T-helper 1 cell treated with Interleukin-12 subunit alpha and Interleukin-12 subunit beta and Interleukin-4 antibody, amounts not matched to agents 30 ng/mL and 1 ng/mL, for 36 hours (primary cell): ENCODE measurements around the gene FFAR1. TPM values are rescaled to one million over a fixed set of nuclear protein-coding genes. Genes with fewer than 3 reads are reported as not detected.

Experiments
- intact Hi-C: fragments of 100-400 bp; cut with micrococcal nuclease; formaldehyde crosslinking; loops from one replicate; pipeline ENCODE4 v1.15.1; 2024
- total RNA-seq: library from RNA; stranded (reverse); gene quantifications from 2 replicates; pipeline ENCODE4 v1.2.3, GENCODE V29; 2022

The FFAR1 gene
- total RNA-seq, 1 donor from 2014 or later, result 0.17 TPM

GRCh38 chr19:35388277-35389054 lies 40.8 kb downstream of the FFAR1 start:
- intact Hi-C loops, result no loop called here

- intact Hi-C loops, result no loop called here
Observed at GRCh38 chr19:35389192-35389861, 41.6 kb downstream of the FFAR1 start.

GRCh38 chr19:35392742-35393715 lies 45.3 kb downstream of the FFAR1 start:
- intact Hi-C loops, result no loop called here

- intact Hi-C loops, result no loop called here
Observed at GRCh38 chr19:35395382-35396199, 47.9 kb downstream of the FFAR1 start.

- intact Hi-C loops, result no loop called here
Observed at GRCh38 chr19:35396240-35396885, 48.7 kb downstream of the FFAR1 start.

- intact Hi-C loops, result no loop called here
Observed at GRCh38 chr19:35397064-35397463, 49.4 kb downstream of the FFAR1 start.

Other genes starting within 250 kb of the FFAR1 start
- not detected in 2 replicates for gene FXYD3, start 232.1 kb upstream of the FFAR1 start, total RNA-seq
- 0.12 and 0.27 TPM in 2 replicates for gene LGI4, start 212.8 kb upstream of the FFAR1 start, total RNA-seq
- gene FXYD1, start 209.1 kb upstream of the FFAR1 start, total RNA-seq, result not detected in 2 replicates
- 1.6 and 2.2 TPM in 2 replicates for gene FXYD7, start 204.6 kb upstream of the FFAR1 start, total RNA-seq
- gene FXYD5, start 193.2 kb upstream of the FFAR1 start, total RNA-seq, result 350 and 365 TPM in 2 replicates
- gene FAM187B, start 119.2 kb upstream of the FFAR1 start, total RNA-seq, result not detected in 2 replicates
- gene LSR, start 98.9 kb upstream of the FFAR1 start, total RNA-seq, result 4.5 and 5.6 TPM in 2 replicates
- 138 and 161 TPM in 2 replicates for gene USF2, start 78.9 kb upstream of the FFAR1 start, total RNA-seq
- 0.51 and 0.54 TPM in 2 replicates for gene HAMP, start 65.4 kb upstream of the FFAR1 start, total RNA-seq
- 0.32 TPM in 1 of 2 replicates, not detected in the other for gene MAG, start 55.7 kb upstream of the FFAR1 start, total RNA-seq
- 2.4 and 3.2 TPM in 2 replicates for gene CD22, start 18.7 kb upstream of the FFAR1 start, total RNA-seq
- gene FFAR3, start 10.6 kb downstream of the FFAR1 start, total RNA-seq, result 0.17 and 0.25 TPM in 2 replicates
- 0.17 and 0.27 TPM in 2 replicates for gene GPR42, start 23.2 kb downstream of the FFAR1 start, total RNA-seq
- gene FFAR2, start 100.4 kb downstream of the FFAR1 start, total RNA-seq, result not detected in 2 replicates
- gene KRTDAP, start 142.6 kb downstream of the FFAR1 start, total RNA-seq, result not detected in 2 replicates
- gene DMKN, start 165.7 kb downstream of the FFAR1 start, total RNA-seq, result not detected in 2 replicates
- gene SBSN, start 180.4 kb downstream of the FFAR1 start, total RNA-seq, result not detected in 2 replicates
- not detected in 2 replicates for gene GAPDHS, start 185.6 kb downstream of the FFAR1 start, total RNA-seq
- 55.0 and 60.2 TPM in 2 replicates for gene TMEM147, start 197.7 kb downstream of the FFAR1 start, total RNA-seq
- not detected in 2 replicates for gene ATP4A, start 215.8 kb downstream of the FFAR1 start, total RNA-seq
- gene PMIS2, start 238.3 kb downstream of the FFAR1 start, total RNA-seq, result not detected in 2 replicates